ENCODE results near the gene SEC24D. TPM values are rescaled to one million over a fixed set of nuclear protein-coding genes. Genes with fewer than 3 reads are reported as not detected.

The SEC24D gene
- total RNA-seq, 1 donor from 2014 or later = 91.0 TPM

DNA sequence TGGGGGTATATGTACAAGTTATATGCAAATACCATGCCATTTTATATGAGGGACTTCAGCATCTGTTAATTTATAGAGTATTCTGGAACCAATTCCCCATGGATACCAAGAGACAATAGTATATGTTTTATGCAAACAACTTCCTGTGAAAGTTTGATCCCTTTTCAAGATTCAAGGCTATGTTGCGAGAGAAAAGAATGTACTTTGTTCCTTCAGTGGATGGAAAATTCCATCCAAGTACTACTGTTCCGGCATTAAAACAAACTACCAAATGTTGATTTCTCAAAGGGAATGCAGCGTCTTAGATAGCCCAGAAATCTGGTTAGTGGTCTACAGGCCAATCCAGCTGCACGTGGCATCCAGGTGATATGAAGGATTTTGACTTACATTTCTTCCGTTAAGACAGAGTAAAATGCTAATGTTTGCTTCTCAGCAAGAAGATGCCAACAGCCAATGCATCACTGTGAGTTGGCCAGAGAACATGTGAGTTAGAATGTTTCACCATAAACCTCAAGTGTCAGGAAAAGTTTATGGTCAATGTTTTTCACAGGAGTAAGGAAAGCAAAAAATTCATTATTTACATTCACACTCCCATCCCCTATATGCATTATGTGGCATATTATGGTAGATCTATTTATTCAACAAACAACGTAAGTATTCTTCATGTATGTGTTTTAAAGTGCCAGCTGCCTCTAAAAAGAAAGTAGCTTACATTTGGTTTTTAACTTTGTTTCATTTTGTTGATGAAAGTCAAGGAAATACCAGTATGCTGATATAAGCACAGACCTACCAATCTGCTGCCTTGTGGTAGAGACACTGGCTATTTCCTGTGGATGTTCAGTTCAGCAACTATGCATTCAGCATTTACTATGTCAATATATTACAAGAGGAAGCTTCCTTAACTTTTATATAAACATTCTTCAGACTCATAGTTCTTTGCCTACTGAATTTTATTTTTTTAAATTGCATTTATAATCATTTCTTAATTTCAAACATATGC, 106.3 kb downstream of the SEC24D start:
- no peak for DNase-seq (ENCODE audit: low read depth)

- DNase-seq (ENCODE audit: low read depth) = peak; percentile 24
Observed at GRCh38 chr4:118727360-118727759, 108.6 kb downstream of the SEC24D start.

DNA sequence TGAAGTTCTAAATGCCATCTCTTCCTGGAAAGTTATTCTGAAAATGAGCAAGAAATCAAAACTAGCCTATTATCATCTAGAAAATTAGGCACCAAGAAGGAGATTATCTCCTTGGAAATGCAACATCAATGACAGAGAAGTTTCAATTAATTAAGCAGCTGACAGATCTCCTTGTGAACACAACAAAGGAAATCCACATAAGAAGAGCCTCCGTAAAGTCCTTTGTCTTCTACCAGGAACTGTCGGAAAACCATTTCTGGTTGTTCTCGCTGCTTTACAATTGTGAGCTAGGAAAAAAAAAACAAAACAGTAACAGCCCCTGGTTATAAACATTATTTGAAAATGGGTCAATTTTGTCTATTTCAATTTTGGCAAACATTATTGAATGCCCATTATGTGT, 112.6 kb downstream of the SEC24D start:
- DNase-seq (ENCODE audit: low read depth) = no peak

GRCh38 chr4:118721752-118722151, 114.2 kb downstream of the SEC24D start:
- no peak for DNase-seq (ENCODE audit: low read depth)

- no peak for DNase-seq (ENCODE audit: low read depth)
Observed at GRCh38 chr4:118718511-118719170, 117.3 kb downstream of the SEC24D start.

- DNase-seq (ENCODE audit: low read depth) = no peak
Observed at GRCh38 chr4:118716304-118716703, 119.6 kb downstream of the SEC24D start.

- no peak for DNase-seq (ENCODE audit: low read depth)
Observed at GRCh38 chr4:118714682-118715081, 121.2 kb downstream of the SEC24D start.

GRCh38 chr4:118712872-118713271, 123.1 kb downstream of the SEC24D start:
- no peak for DNase-seq (ENCODE audit: low read depth)

- no peak for DNase-seq (ENCODE audit: low read depth)
Observed at GRCh38 chr4:118711052-118711451, 124.9 kb downstream of the SEC24D start.

- no peak for DNase-seq (ENCODE audit: low read depth)
Observed at GRCh38 chr4:118703118-118703517, 132.8 kb downstream of the SEC24D start.

DNA sequence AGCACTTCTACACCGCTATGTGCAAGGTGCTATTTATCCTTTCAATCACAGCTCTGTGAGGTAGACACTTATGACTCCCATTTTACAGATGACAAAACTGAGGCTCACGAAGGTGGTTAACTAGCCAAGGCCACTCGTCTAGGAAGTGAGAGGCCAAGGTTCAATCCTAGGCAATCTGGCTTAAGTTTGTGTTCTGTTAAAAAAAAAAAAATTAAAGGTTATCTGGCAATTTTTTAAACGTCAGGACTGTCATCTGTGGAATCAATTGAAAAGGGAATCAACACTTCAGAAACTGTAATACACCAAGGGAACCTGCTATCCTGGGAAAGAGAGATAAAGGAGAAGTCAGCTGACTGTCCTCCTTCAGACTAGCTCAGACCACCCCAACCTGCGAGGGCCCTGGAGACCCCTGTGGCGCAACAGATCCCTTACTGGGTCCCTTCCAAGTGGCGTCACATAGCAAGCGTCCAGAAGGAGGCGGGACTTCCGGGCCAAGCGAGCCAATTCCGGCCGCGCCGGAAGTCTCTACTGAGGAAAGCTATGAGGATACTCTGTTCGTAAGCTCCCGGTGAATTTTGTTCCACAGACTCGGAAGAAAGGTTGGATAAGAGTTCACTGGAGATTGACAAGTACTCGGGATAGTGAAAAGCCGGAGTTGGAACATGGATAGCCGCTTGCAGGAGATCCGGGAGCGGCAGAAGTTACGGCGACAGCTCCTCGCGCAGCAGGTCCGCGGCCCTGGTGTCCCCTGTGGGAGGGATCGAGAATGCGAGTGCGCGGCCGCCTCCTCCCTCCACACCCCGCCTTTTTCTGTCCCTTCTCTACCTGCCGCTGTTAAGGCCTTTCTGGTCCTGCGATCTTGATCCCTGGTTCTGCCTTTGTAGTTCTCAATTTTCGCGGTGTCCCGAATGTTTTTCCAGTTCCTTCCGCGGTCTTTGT, 150.8 kb downstream of the SEC24D start, which contains the start of gene METTL14:
Gene METTL14 (plus strand): TSS at position 520 of the 939 bp plus-strand sequence. CDS start 143 bp downstream, at position 663.
- DNase-seq (ENCODE audit: low read depth) = peak; percentile 96

DNA sequence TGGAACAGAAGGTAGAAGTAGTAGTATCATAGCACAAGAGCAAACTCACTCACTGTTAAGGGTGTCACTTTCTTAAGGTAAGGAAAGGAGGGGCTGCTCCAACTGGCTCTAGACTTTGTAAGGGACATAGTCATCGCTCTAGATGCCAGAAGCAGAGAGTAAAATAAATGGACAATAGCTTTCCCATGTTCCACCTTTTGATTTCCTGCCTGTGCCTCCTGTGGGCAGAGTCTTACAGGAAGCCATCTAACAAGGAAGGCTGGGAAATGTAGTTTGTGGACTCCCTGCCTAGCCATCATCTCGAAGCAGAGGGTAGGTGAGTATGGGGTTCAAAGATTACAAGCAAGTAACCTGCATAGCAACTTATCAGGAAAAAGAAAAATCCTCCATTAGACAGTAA, 152.4 kb downstream of the SEC24D start:
- DNase-seq (ENCODE audit: low read depth) = peak; percentile 10

GRCh38 chr4:118682928-118683327, 153.0 kb downstream of the SEC24D start:
- peak; percentile 30 for DNase-seq (ENCODE audit: low read depth)

GRCh38 chr4:118680808-118681207, 155.1 kb downstream of the SEC24D start:
- no peak for DNase-seq (ENCODE audit: low read depth)

DNA sequence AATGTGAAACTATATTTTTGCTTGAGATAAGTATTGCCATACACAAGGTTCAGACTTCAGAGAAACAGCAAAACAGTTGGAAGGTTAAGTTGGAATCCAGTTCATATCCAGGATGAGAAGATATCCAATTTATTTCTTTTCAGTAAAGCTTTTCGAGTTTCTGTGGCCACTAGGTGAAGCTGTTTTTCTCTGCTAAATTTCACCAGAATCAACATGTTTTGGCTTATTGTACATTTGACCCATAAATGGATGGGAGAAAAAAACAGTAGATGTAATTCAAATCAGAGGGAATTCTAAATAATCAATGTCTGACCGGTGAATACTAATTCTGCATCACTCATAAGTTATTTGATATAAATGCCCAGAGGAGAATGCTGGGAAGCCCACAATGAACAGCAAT, 159.8 kb downstream of the SEC24D start:
- no peak for DNase-seq (ENCODE audit: low read depth)

Other genes starting within 250 kb of the SEC24D start
- 51.1 and 57.0 TPM in 2 replicates for gene METTL14, start 150.7 kb downstream of the SEC24D start, total RNA-seq
- gene SYNPO2, start 52.7 kb upstream of the SEC24D start, total RNA-seq = 567 and 588 TPM in 2 replicates

Measured in myocyte (in vitro differentiated cells).